AG09309 (cell line): ENCODE data around the gene PDE1C.

ENCODE experiments used
- DNase-seq: peaks from one replicate; pipeline ENCODE4 v3.0.0-alpha.2; 2010; ENCODE audit warnings: low read depth
- H3K4me3 ChIP-seq: 2 replicates; pipeline ENCODE4 v1.5.1; 2011; ENCODE audit warnings: mild to moderate bottlenecking, low read depth, low read length, moderate library complexity; ENCODE audit not compliant: control insufficient read depth
- TF ChIP-seq, protein P1 (sequence below): IDR thresholded peaks from 2 replicates; pipeline ENCODE4 v1.5.1; 2011; ENCODE audit warnings: mild to moderate bottlenecking, low read depth, low read length, inconsistent platforms; ENCODE audit not compliant: insufficient read depth, control insufficient read depth; ENCODE audit errors: missing control alignments

Gene PDE1C

DNA sequence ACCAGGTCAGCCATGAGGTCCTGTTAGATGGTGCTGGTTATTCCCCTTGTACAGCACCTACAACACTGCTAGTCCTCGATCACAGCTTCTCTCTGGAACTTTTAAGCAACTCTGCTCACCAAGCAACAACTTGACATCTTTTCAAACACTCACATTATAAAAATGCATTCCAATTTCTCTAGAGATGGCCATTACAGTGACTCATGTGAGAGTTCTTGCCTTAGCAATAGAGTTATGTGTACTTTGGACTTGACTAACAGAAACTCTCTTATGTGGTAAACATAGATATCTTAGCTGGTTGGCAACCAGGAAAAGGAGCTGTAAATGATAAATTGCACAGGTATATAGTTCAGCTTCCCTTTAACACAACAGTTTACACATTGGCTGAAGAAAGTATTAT, 122.2 kb downstream of the PDE1C start:
- H3K4me3 ChIP-seq: no peak overlapping the region
- TF ChIP-seq, protein P1, sequence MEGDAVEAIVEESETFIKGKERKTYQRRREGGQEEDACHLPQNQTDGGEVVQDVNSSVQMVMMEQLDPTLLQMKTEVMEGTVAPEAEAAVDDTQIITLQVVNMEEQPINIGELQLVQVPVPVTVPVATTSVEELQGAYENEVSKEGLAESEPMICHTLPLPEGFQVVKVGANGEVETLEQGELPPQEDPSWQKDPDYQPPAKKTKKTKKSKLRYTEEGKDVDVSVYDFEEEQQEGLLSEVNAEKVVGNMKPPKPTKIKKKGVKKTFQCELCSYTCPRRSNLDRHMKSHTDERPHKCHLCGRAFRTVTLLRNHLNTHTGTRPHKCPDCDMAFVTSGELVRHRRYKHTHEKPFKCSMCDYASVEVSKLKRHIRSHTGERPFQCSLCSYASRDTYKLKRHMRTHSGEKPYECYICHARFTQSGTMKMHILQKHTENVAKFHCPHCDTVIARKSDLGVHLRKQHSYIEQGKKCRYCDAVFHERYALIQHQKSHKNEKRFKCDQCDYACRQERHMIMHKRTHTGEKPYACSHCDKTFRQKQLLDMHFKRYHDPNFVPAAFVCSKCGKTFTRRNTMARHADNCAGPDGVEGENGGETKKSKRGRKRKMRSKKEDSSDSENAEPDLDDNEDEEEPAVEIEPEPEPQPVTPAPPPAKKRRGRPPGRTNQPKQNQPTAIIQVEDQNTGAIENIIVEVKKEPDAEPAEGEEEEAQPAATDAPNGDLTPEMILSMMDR: no peak
- peak; percentile 54 for DNase-seq

DNA sequence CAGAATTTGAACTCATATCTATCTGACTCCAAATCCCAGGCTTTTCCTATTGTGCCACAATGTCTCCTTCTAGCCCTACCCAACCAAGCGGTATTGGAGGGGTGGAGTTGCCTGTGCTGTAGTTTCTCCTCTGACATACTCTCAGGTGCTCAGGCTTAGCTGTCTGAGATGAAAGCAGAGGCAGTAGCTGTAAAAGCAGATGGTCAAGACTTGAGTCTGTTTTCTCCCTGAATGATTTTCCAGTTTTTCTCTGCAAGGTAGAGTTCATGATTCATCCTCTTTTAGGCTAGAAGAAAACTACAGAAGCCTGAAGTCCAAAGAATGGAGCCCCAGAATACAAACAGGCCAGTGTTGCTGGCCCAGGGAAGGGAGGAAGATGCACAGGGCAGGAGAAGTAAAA, 130.0 kb downstream of the PDE1C start:
- DNase-seq: no peak
- TF ChIP-seq, protein P1: no peak
- no peak overlapping the region for H3K4me3 ChIP-seq

DNA sequence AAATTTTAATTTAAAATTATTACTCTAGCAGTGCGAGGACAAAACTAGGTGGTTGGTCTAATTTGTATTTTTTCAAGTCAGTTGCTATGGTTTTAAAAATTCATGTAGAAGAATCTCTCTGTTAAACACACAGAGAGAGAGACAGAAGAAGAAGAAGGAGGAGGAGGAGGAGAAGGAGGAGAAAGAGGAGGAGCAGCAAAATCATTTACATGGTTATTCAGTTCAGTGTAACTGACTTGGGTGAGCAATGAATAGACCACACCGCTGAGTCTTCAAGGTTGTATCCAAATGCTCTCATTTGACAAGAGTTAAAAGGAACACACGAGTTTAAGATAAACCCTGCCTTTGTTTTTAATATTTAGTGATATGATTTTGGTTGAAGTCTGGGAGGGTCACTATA, 131.1 kb downstream of the PDE1C start:
- no peak overlapping the region for H3K4me3 ChIP-seq
- DNase-seq: no peak
- TF ChIP-seq, protein P1: no peak

DNA sequence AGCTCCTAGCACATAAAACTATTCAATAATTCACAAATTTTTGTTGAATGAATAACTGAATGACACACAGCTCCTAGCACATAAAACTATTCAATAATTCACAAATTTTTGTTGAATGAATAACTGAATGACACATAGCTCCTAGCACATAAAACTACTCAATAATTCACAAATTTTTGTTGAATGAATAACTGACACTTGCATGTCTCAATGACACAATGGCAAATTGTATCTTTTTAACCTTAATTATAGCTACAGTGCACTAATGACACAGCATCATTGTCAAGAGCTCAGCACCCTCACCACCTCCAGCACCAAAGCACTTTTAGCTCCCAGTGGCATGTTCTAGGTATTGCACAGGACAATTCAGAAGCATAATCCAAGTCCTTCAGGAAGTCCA, 131.6 kb downstream of the PDE1C start:
- TF ChIP-seq, protein P1: no peak
- no peak overlapping the region for H3K4me3 ChIP-seq
- DNase-seq: no peak

DNA sequence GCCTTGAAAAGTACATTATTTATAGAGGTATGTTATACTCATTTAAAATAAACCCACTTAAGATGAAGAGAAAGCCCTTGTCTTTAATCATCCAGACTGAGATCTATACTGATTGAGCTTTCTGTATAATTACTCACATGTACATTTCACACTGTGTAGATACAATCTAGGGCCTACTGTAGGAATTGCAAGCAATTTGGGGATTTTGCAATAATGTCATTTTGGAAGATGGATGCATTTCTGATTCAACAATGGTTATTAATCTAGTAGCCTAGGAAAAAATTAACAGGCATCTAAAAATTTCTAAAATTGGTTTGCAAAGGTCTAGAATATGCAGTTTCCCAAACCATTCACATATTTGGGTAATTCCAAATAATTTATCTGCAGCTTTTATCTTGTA, 132.2 kb downstream of the PDE1C start:
- TF ChIP-seq, protein P1: no peak
- DNase-seq: no peak
- no peak overlapping the region for H3K4me3 ChIP-seq

DNA sequence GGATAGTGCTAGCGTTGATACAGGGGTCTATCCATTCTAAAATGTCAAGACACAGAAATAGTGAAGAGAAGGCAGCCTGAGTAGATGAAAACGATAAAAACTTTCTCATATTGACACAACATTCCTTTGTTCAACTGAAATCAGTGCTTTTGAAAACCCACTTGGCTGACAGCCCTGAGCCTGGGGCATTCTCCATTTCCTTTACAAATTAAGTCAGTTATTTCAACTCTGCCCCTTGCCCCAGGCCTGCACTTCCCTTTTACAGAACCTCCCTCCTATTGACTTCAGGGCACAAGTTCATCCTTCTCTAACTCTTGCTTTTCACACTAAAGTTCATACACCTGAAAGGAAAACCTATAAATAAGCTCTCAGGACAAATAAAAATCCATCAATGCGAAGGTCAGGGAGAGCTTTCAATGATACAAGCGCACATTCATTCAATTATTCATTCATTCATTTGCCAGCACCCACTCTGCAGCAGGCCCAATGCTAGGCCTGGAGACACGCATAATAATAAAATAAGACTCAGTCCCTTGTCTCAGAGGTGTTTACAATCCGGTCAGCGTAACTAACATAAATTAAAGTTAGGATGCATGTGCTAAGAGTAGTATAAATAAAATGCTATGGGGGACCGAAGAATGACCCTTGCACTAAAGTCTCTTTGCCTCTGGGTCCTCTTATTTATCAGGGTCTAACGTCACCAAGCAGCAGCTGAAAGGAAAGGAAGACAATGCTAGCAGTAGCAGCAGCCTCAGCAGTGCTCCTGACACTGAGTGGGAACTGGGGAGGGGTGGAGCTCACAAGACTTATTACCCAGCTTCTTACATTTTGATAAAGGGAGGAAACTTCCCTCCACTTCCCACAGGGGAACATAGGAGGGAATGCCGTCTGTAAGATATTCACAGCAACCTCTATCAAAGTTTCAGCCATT, 134.8 kb downstream of the PDE1C start:
- no peak overlapping the region for H3K4me3 ChIP-seq
- TF ChIP-seq, protein P1: no peak
- no peak for DNase-seq
